Spleen (tissue), 7 donors: ENCODE measurements around the gene MINDY4B.

ENCODE experiments used
- CTCF ChIP-seq, 11 experiments: fragments of 200-600 bp in 7 of 11; fragments of 450-650 bp in 4 of 11; sonication (generic) in 4 of 11; IDR thresholded peaks in 8 of 11; conservative IDR thresholded peaks in 3 of 11; 1 replicate in 7 of 11; 2 replicates in 4 of 11; pipeline versions ENCODE4 v1.4.0 to v1.8.0; 2016 to 2021; ENCODE audit warnings: antibody characterized with exemption in 11 of 11, inconsistent platforms in 4 of 11, mild to moderate bottlenecking in 1 of 11
- POLR2AphosphoS5 ChIP-seq, 3 donors: sonication (generic); formaldehyde crosslinking; IDR thresholded peaks; one replicate each; pipeline ENCODE4 v1.5.1; 2017; ENCODE audit warnings: antibody characterized with exemption in 3 of 3
- donor health status: DM: no; HTN: no; CAD: no; lungs with moderate emphysema.
- donor health status: DM: no; HTN: no; CAD: no.
- donor health status: DM: no; HTN: no; CAD: no.

- no peak for TF ChIP-seq CTCF (IDR thresholded peaks at IDR 0.05 in 8 of 11, conservative IDR thresholded peaks at IDR 0.05 in 3 of 11)
- TF ChIP-seq POLR2AphosphoS5 (IDR thresholded peaks at IDR 0.05), result no peak
These were observed 30.5 kb downstream of the MINDY4B start for GRCh38 chr3:150874666-150875219.
